Measurements from ENCODE around the gene SPATA2L.
"Not testable (repeated sequence)": the region's sequence is repeated elsewhere in the genome, so short reads cannot be mapped to it uniquely, and the experiment has no call there.

Gene SPATA2L

GRCh38 chr16:89678258-89678657, 23.2 kb downstream of the SPATA2L start:
- no peak overlapping the region for H3K4me3 ChIP-seq (ENCODE audit: low read length)
- H3K4me1 ChIP-seq (ENCODE audit: low read length) = no peaks in the 10 kb centered on the region
- no peak overlapping the region for H3K27ac ChIP-seq (ENCODE audit: low read length)
- no peak overlapping the region for H3K4me2 ChIP-seq (ENCODE audit: low read depth, low read length)
- no peaks in the 10 kb centered on the region for H3F3A ChIP-seq (ENCODE audit: insufficient read depth, low read length)
- no peaks in the 10 kb centered on the region for H4K20me1 ChIP-seq (ENCODE audit: insufficient read depth, low read length)
- no peaks in the 10 kb centered on the region for H3K79me2 ChIP-seq (ENCODE audit: low read length)
- H2AFZ ChIP-seq (ENCODE audit: low read length) = no peak overlapping the region
- no peak overlapping the region for H3K9ac ChIP-seq (ENCODE audit: low read length)
- no peaks in the 10 kb centered on the region for H3K27me3 ChIP-seq (replicated peaks; ENCODE audit: insufficient read depth, low read length)
- no peaks in the 10 kb centered on the region for H3K36me3 ChIP-seq (replicated peaks; ENCODE audit: insufficient read depth, low read length)
- TF ChIP-seq CTCF (IDR thresholded peaks at IDR 0.05; ENCODE audit: low read length) = no peak
- no peak for TF ChIP-seq EZH2 (optimal IDR thresholded peaks at IDR 0.05; ENCODE audit: low read depth, low read length)
- TF ChIP-seq EZH2phosphoT487 (IDR thresholded peaks at IDR 0.05; ENCODE audit: low read length) = no peak
- no peaks in the 10 kb centered on the region for H3K9me3 ChIP-seq (replicated peaks; ENCODE audit: insufficient read depth, low read length)
- no peaks in the 10 kb centered on the region for H3K9me2 ChIP-seq (replicated peaks; ENCODE audit: insufficient read depth, low read length)
- no peak for DNase-seq

GRCh38 chr16:89672177-89672941, 29.1 kb downstream of the SPATA2L start:
- Histone ChIP-seq H3K27me3 (replicated peaks; ENCODE audit: insufficient read depth, low read length) (no peaks in the 10 kb centered on the region), H3K4me3 (ENCODE audit: low read length) (no peak overlapping the region), H3K27ac (ENCODE audit: low read length) (no peak overlapping the region), H3K4me1 (ENCODE audit: low read length) (no peaks in the 10 kb centered on the region), H3K9me3 (replicated peaks; ENCODE audit: insufficient read depth, low read length) (no peaks in the 10 kb centered on the region), H3K36me3 (replicated peaks; ENCODE audit: insufficient read depth, low read length) (no peaks in the 10 kb centered on the region), H4K20me1 (ENCODE audit: insufficient read depth, low read length) (no peaks in the 10 kb centered on the region), H2AFZ (ENCODE audit: low read length) (no peak overlapping the region), H3K4me2 (ENCODE audit: low read depth, low read length) (no peak overlapping the region), H3F3A (ENCODE audit: insufficient read depth, low read length) (no peaks in the 10 kb centered on the region), H3K9ac (ENCODE audit: low read length) (no peak overlapping the region), H3K9me2 (replicated peaks; ENCODE audit: insufficient read depth, low read length) (no peaks in the 10 kb centered on the region), H3K79me2 (ENCODE audit: low read length) (no peaks in the 10 kb centered on the region)
- DNase-seq = no peak
- TF ChIP-seq EZH2phosphoT487 (IDR thresholded peaks at IDR 0.05; ENCODE audit: low read length) (no peak), CTCF (IDR thresholded peaks at IDR 0.05; ENCODE audit: low read length) (no peak), EZH2 (optimal IDR thresholded peaks at IDR 0.05; ENCODE audit: low read depth, low read length) (no peak)

DNA sequence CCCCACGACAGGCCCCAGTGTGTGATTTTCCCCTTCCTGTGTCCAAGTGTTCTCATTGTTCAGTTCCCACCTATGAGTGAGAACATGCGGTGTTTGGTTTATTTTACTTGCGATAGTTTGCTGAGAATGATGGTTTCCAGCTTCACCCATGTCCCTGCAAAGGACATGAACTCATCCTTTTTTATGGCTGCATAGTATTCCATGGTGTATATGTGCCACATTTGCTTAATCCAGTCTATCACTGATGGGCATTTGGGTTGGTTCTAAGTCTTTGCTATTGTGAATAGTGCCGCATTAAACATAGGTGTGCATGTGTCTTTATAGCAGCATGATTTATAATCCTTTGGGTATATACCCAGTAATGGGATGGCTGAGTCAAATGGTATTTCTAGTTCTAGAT, 29.9 kb downstream of the SPATA2L start:
- H3F3A ChIP-seq (ENCODE audit: insufficient read depth, low read length); H2AFZ ChIP-seq (ENCODE audit: low read length); H3K9me2 ChIP-seq (replicated peaks; ENCODE audit: insufficient read depth, low read length); H3K79me2 ChIP-seq (ENCODE audit: low read length); H3K27me3 ChIP-seq (replicated peaks; ENCODE audit: insufficient read depth, low read length); H4K20me1 ChIP-seq (ENCODE audit: insufficient read depth, low read length); H3K4me2 ChIP-seq (ENCODE audit: low read depth, low read length); DNase-seq; H3K36me3 ChIP-seq (replicated peaks; ENCODE audit: insufficient read depth, low read length); H3K9ac ChIP-seq (ENCODE audit: low read length); H3K27ac ChIP-seq (ENCODE audit: low read length); H3K4me3 ChIP-seq (ENCODE audit: low read length); H3K9me3 ChIP-seq (replicated peaks; ENCODE audit: insufficient read depth, low read length); H3K4me1 ChIP-seq (ENCODE audit: low read length): not testable (repeated sequence)

Measured in MM.1S (cell line).